Measurements from ENCODE around the gene NUTM1.
"Not testable (repeated sequence)": the region's sequence is repeated elsewhere in the genome, so short reads cannot be mapped to it uniquely, and the experiment has no call there.

- TF ChIP-seq CTCF (IDR thresholded peaks at IDR 0.05; ENCODE audit: poor library complexity); EZH2 (IDR thresholded peaks at IDR 0.05; ENCODE audit: borderline replicate concordance); EZH2phosphoT487 (IDR thresholded peaks at IDR 0.05; ENCODE audit: low read depth, severe bottlenecking, unreplicated experiment): not testable (repeated sequence)
Measured at GRCh38 chr15:34403160-34403598, 60.1 kb downstream of the NUTM1 start.
